Measurements from ENCODE around the gene CLIC4.

GRCh38 chr1:24830680-24831272, 85.5 kb downstream of the CLIC4 start:
- TF ChIP-seq POLR2A (IDR thresholded peaks at IDR 0.05) (no peak), POLR2AphosphoS5 (IDR thresholded peaks at IDR 0.05) (peak; percentile 28)
- TF ChIP-seq, protein P1, sequence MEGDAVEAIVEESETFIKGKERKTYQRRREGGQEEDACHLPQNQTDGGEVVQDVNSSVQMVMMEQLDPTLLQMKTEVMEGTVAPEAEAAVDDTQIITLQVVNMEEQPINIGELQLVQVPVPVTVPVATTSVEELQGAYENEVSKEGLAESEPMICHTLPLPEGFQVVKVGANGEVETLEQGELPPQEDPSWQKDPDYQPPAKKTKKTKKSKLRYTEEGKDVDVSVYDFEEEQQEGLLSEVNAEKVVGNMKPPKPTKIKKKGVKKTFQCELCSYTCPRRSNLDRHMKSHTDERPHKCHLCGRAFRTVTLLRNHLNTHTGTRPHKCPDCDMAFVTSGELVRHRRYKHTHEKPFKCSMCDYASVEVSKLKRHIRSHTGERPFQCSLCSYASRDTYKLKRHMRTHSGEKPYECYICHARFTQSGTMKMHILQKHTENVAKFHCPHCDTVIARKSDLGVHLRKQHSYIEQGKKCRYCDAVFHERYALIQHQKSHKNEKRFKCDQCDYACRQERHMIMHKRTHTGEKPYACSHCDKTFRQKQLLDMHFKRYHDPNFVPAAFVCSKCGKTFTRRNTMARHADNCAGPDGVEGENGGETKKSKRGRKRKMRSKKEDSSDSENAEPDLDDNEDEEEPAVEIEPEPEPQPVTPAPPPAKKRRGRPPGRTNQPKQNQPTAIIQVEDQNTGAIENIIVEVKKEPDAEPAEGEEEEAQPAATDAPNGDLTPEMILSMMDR (IDR thresholded peaks at IDR 0.05) = peak; percentile 40 to 88 (median 82)
